HEK293 (cell line): ENCODE measurements around the gene UBE2D4.

ENCODE experiments used
- CTCF ChIA-PET: fragments of 350-600 bp; formaldehyde crosslinking; extraction: SDS; loops from one replicate; lab custom pipeline; 2021; ENCODE audit warnings: antibody characterized with exemption; lab: Yijun Ruan, JAX
- POLR2A ChIA-PET: fragments of 300-600 bp; formaldehyde crosslinking; extraction: SDS; loops from one replicate; lab custom pipeline; 2020; ENCODE audit warnings: antibody characterized with exemption, inconsistent platforms; lab: Yijun Ruan, JAX
- H3K27ac ChIP-seq: fragments of 200-500 bp; sonication (Bioruptor generic); 2 replicates; pipeline ENCODE4 v1.5.1; 2014; ENCODE audit warnings: low read depth, low read length, control low read depth, inconsistent platforms; ENCODE audit errors: extremely low read depth
- H3K36me3 ChIP-seq, 2 experiments: fragments of 200-500 bp in 1 of 2; sonication (Bioruptor generic) in 1 of 2; 1 replicate in 1 of 2; 2 replicates in 1 of 2; pipeline ENCODE4 v1.5.1; 2014 to 2017; ENCODE audit warnings: inconsistent platforms in 2 of 2, low read length in 2 of 2; ENCODE audit not compliant: control insufficient read depth in 2 of 2, insufficient read depth in 1 of 2
- H3K4me1 ChIP-seq: fragments of 200-500 bp; sonication (Bioruptor generic); 2 replicates; pipeline ENCODE4 v1.5.1; 2014; ENCODE audit warnings: mild to moderate bottlenecking, low read length, inconsistent platforms; ENCODE audit not compliant: control insufficient read depth, insufficient read depth
- H3K4me3 ChIP-seq: 2 replicates; pipeline ENCODE4 v1.5.1; 2011; ENCODE audit warnings: low read depth, mild to moderate bottlenecking, control low read depth, low read length, moderate library complexity
- H3K9me3 ChIP-seq: fragments of 200-500 bp; sonication (Bioruptor generic); 2 replicates; pipeline ENCODE4 v1.5.1; 2014; ENCODE audit warnings: low read depth, low read length, inconsistent platforms; ENCODE audit not compliant: control insufficient read depth, insufficient read depth
- ATF2 ChIP-seq: fragments of 450-650 bp; formaldehyde crosslinking; IDR thresholded peaks from 2 replicates; pipeline ENCODE4 v1.5.1; 2016; ENCODE audit warnings: missing biosample characterization, missing genetic modification characterization, low read depth
- GLIS2 ChIP-seq: fragments of 450-650 bp; formaldehyde crosslinking; IDR thresholded peaks from 2 replicates; pipeline ENCODE4 v1.5.1; 2016; ENCODE audit warnings: missing biosample characterization, missing genetic modification characterization
- KLF10 ChIP-seq: fragments of 450-650 bp; IDR thresholded peaks from 2 replicates; pipeline ENCODE4 v1.5.1; 2018; ENCODE audit warnings: missing biosample characterization, mild to moderate bottlenecking, missing genetic modification characterization
- PRDM1 ChIP-seq: fragments of 450-650 bp; formaldehyde crosslinking; IDR thresholded peaks from 2 replicates; pipeline ENCODE4; 2016; ENCODE audit warnings: missing biosample characterization, missing genetic modification characterization
- ZBTB10 ChIP-seq: fragments of 450-650 bp; formaldehyde crosslinking; IDR thresholded peaks from 2 replicates; pipeline ENCODE4 v1.5.1; 2016; ENCODE audit warnings: missing biosample characterization, missing genetic modification characterization
- ZBTB21 ChIP-seq: fragments of 450-650 bp; formaldehyde crosslinking; IDR thresholded peaks from 2 replicates; pipeline ENCODE4 v1.5.1; 2017; ENCODE audit warnings: missing biosample characterization, missing genetic modification characterization
- ZNF133 ChIP-seq: fragments of 450-650 bp; formaldehyde crosslinking; IDR thresholded peaks from 2 replicates; pipeline ENCODE4 v1.5.1; 2016; ENCODE audit warnings: missing biosample characterization, missing genetic modification characterization
- ZNF157 ChIP-seq: fragments of 450-650 bp; formaldehyde crosslinking; IDR thresholded peaks from 2 replicates; pipeline ENCODE4 v1.5.1; 2016; ENCODE audit warnings: missing biosample characterization, missing genetic modification characterization
- ZNF175 ChIP-seq: fragments of 450-650 bp; formaldehyde crosslinking; IDR thresholded peaks from 2 replicates; pipeline ENCODE4 v1.5.1; 2016; ENCODE audit warnings: missing biosample characterization, missing genetic modification characterization
- ZNF211 ChIP-seq: fragments of 450-650 bp; formaldehyde crosslinking; IDR thresholded peaks from 2 replicates; pipeline ENCODE4 v1.5.1; 2016; ENCODE audit warnings: low read depth, missing biosample characterization, missing genetic modification characterization
- ZNF221 ChIP-seq: fragments of 450-650 bp; formaldehyde crosslinking; IDR thresholded peaks from 2 replicates; pipeline ENCODE4 v1.5.1; 2017; ENCODE audit warnings: missing biosample characterization, missing genetic modification characterization, borderline replicate concordance
- ZNF274 ChIP-seq, 2 experiments: fragments of 200-500 bp in 1 of 2; fragments of 450-650 bp in 1 of 2; sonication (Bioruptor generic) in 1 of 2; formaldehyde crosslinking in 1 of 2; IDR thresholded peaks; 2 replicates each; pipeline versions ENCODE4 v1.5.1 to v1.6.1; 2014 to 2016; ENCODE audit warnings: borderline replicate concordance in 1 of 2, inconsistent platforms in 1 of 2, low read length in 1 of 2, missing biosample characterization in 1 of 2, missing genetic modification characterization in 1 of 2
- ZNF658 ChIP-seq: fragments of 450-650 bp; formaldehyde crosslinking; IDR thresholded peaks from 2 replicates; pipeline ENCODE4; 2016; ENCODE audit warnings: missing biosample characterization, missing genetic modification characterization
- ZNF670 ChIP-seq: fragments of 450-650 bp; formaldehyde crosslinking; IDR thresholded peaks from 2 replicates; pipeline ENCODE4 v1.5.1; 2016; ENCODE audit warnings: missing biosample characterization, missing genetic modification characterization, low read depth
- ZSCAN23 ChIP-seq: fragments of 450-650 bp; formaldehyde crosslinking; IDR thresholded peaks from 2 replicates; pipeline ENCODE4 v1.5.1; 2016; ENCODE audit warnings: missing biosample characterization, missing genetic modification characterization
- ZSCAN30 ChIP-seq: fragments of 450-650 bp; IDR thresholded peaks from 2 replicates; pipeline ENCODE4 v1.5.1; 2018; ENCODE audit warnings: missing biosample characterization, mild to moderate bottlenecking, missing genetic modification characterization, moderate library complexity

UBE2D4 gene

GRCh38 chr7:43933902-43934560 is 7.8 kb downstream of the UBE2D4 start:
- no peaks in the 10 kb centered on the region for H3K36me3 ChIP-seq
- no peaks in the 10 kb centered on the region for H3K4me1 ChIP-seq
- POLR2A ChIA-PET = no interaction called here
- no peak overlapping the region for H3K4me3 ChIP-seq
- no peak overlapping the region for H3K27ac ChIP-seq
- TF ChIP-seq ZNF211 (tag by site-specific recombination) (no peak), GLIS2 (tag by site-specific recombination) (no peak), ATF2 (tag by site-specific recombination) (no peak), ZSCAN30 (tag by site-specific recombination) (no peak), ZBTB21 (tag by site-specific recombination) (no peak)
- TF ChIP-seq, all 188 proteins: peak for 0
- CTCF ChIA-PET = interaction anchor here (0.6 kb wide), 2 partner anchors 17 to 1362 kb away, joined by 3 read pairs; no protein-coding TSS in a partner anchor
- no peaks in the 10 kb centered on the region for H3K9me3 ChIP-seq

GRCh38 chr7:43937444-43937843 is 11.2 kb downstream of the UBE2D4 start:
- POLR2A ChIA-PET = no interaction called here
- TF ChIP-seq ZNF133 (tag by site-specific recombination) (no peak), ZNF157 (no peak), ATF2 (tag by site-specific recombination) (no peak), ZNF670 (tag by site-specific recombination) (no peak), ZNF274 (IDR thresholded peaks at IDR 0.05; ENCODE audit: low read length) (no peak), ZNF274 (tag by site-specific recombination; IDR thresholded peaks at IDR 0.05; ENCODE audit: borderline replicate concordance) (no peak), KLF10 (no peak), ZSCAN23 (tag by site-specific recombination) (no peak), PRDM1 (tag by site-specific recombination) (no peak), ZBTB10 (tag by site-specific recombination) (no peak), ZNF658 (tag by site-specific recombination) (no peak), ZNF175 (tag by site-specific recombination) (no peak), ZNF221 (tag by site-specific recombination) (no peak)
- Histone ChIP-seq H3K9me3 (no peaks in the 10 kb centered on the region), H3K27ac (no peak overlapping the region), H3K4me1 (no peaks in the 10 kb centered on the region), H3K4me3 (no peak overlapping the region), H3K36me3 (no peaks in the 10 kb centered on the region)
- CTCF ChIA-PET = no interaction called here
